ENCODE measurements around the gene CCL11.
A peak's percentile ranks its signal among the peaks of the same experiment; 100 is the strongest.

Gene CCL11

GRCh38 chr17:34290586-34290985 lies 5.0 kb downstream of the CCL11 start:
- no peaks in the 10 kb centered on the region for H3K36me3 ChIP-seq (ENCODE audit: control insufficient read depth, insufficient read depth, low read length)
- no peaks in the 10 kb centered on the region for H3K4me1 ChIP-seq (ENCODE audit: control insufficient read depth, insufficient read depth, low read length, poor library complexity, severe bottlenecking)
- H3K9me3 ChIP-seq (ENCODE audit: control insufficient read depth, low read length), result no peaks in the 10 kb centered on the region
- 79 to 85% methylated on average over 4 of the region's 4 CpGs for WGBS, 2 experiments (ENCODE audit: insufficient coverage in 2 of 2)
- H3K4me3 ChIP-seq (ENCODE audit: extremely low read depth, insufficient read depth, low read length, poor library complexity, severe bottlenecking), result no peak overlapping the region
- no peak overlapping the region for H3K27ac ChIP-seq (ENCODE audit: low read depth, low read length, severe bottlenecking)

- no peaks in the 10 kb centered on the region for H3K4me1 ChIP-seq (ENCODE audit: control insufficient read depth, insufficient read depth, low read length, poor library complexity, severe bottlenecking)
- H3K9me3 ChIP-seq (ENCODE audit: control insufficient read depth, low read length), result no peaks in the 10 kb centered on the region
- H3K27ac ChIP-seq (ENCODE audit: low read depth, low read length, severe bottlenecking), result no peak overlapping the region
- H3K4me3 ChIP-seq (ENCODE audit: extremely low read depth, insufficient read depth, low read length, poor library complexity, severe bottlenecking), result no peak overlapping the region
- 87 to 97% methylated on average over 4 to 6 of the region's 6 CpGs for WGBS, 2 experiments (ENCODE audit: insufficient coverage in 2 of 2)
- H3K36me3 ChIP-seq (ENCODE audit: control insufficient read depth, insufficient read depth, low read length), result no peaks in the 10 kb centered on the region
Measured at GRCh38 chr17:34291721-34292348, 6.3 kb downstream of the CCL11 start.

GRCh38 chr17:34299027-34299426 lies 13.5 kb downstream of the CCL11 start:
- H3K9me3 ChIP-seq (ENCODE audit: control insufficient read depth, low read length), result no peaks in the 10 kb centered on the region
- no peak overlapping the region for H3K27ac ChIP-seq (ENCODE audit: low read depth, low read length, severe bottlenecking)
- H3K4me3 ChIP-seq (ENCODE audit: extremely low read depth, insufficient read depth, low read length, poor library complexity, severe bottlenecking), result no peak overlapping the region
- H3K36me3 ChIP-seq (ENCODE audit: control insufficient read depth, insufficient read depth, low read length), result no peaks in the 10 kb centered on the region
- whole genome bisulfite sequencing, 2 experiments (ENCODE audit: insufficient coverage in 2 of 2), result 100% methylated on average over 1 of the region's 2 CpGs
- H3K4me1 ChIP-seq (ENCODE audit: control insufficient read depth, insufficient read depth, low read length, poor library complexity, severe bottlenecking), result peaks cover 17% of the 10 kb centered on the region

- Histone ChIP-seq H3K4me1 (ENCODE audit: control insufficient read depth, insufficient read depth, low read length, poor library complexity, severe bottlenecking) (peaks cover 17% of the 10 kb centered on the region), H3K4me3 (ENCODE audit: extremely low read depth, insufficient read depth, low read length, poor library complexity, severe bottlenecking) (no peak overlapping the region), H3K36me3 (ENCODE audit: control insufficient read depth, insufficient read depth, low read length) (no peaks in the 10 kb centered on the region), H3K27ac (ENCODE audit: low read depth, low read length, severe bottlenecking) (peak overlapping the region; percentile 89), H3K9me3 (ENCODE audit: control insufficient read depth, low read length) (no peaks in the 10 kb centered on the region)
- WGBS, 2 experiments (ENCODE audit: insufficient coverage in 2 of 2), result 89 to 91% methylated on average over 2 to 3 of the region's 3 CpGs
Measured at GRCh38 chr17:34299956-34300577, 14.5 kb downstream of the CCL11 start.

DNA sequence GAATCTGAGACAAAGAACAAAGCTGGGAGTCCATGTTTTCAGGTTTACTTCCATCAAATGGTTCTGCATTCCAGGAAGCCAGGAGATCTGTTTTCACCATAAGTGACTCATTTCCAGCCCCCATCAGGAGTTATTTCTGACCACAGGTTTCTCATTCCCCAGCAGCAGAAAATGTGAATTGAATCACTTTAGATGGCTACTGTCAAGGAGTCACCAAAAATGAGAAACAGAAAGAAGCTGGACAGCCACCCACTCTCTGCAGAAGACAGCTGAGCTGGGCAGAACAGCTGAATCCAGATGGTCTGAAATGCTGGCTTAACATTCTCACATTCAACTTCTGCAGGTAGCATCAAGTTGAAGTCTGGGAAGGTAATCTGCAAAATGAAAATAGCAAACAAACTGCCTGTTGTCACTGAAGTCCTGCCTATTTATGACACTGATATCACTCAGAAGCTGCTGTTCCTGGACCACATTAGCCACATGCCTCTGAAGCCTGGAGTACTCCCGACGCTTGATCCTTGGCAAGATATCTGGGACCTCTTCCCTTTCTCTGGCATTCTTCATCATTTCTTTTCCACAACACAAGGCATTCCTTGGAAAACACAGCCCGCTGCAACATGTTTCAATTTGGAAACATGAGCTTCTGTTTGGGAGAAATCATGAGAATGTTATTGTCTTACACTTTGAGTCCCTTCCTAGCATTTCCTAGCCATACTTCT lies 15.3 kb downstream of the CCL11 start:
- peak overlapping the region; percentile 89 for H3K27ac ChIP-seq (ENCODE audit: low read depth, low read length, severe bottlenecking)
- WGBS, 2 experiments (ENCODE audit: insufficient coverage in 2 of 2), result 92% methylated on average over 2 of the region's 3 CpGs

GRCh38 chr17:34301986-34302385 lies 16.4 kb downstream of the CCL11 start:
- no peaks in the 10 kb centered on the region for H3K36me3 ChIP-seq (ENCODE audit: control insufficient read depth, insufficient read depth, low read length)
- no peaks in the 10 kb centered on the region for H3K9me3 ChIP-seq (ENCODE audit: control insufficient read depth, low read length)
- no peak overlapping the region for H3K27ac ChIP-seq (ENCODE audit: low read depth, low read length, severe bottlenecking)
- WGBS, 2 experiments (ENCODE audit: insufficient coverage in 2 of 2), result 80 to 100% methylated on average over 1 to 2 of the region's 2 CpGs
- no peak overlapping the region for H3K4me3 ChIP-seq (ENCODE audit: extremely low read depth, insufficient read depth, low read length, poor library complexity, severe bottlenecking)
- H3K4me1 ChIP-seq (ENCODE audit: control insufficient read depth, insufficient read depth, low read length, poor library complexity, severe bottlenecking), result peaks cover 17% of the 10 kb centered on the region

More for the DNA sequence above, 15.3 kb downstream of the CCL11 start:
- H3K9me3 ChIP-seq (ENCODE audit: control insufficient read depth, low read length), result no peaks in the 10 kb centered on the region
- H3K4me1 ChIP-seq (ENCODE audit: control insufficient read depth, insufficient read depth, low read length, poor library complexity, severe bottlenecking), result peaks cover 17% of the 10 kb centered on the region
- H3K4me3 ChIP-seq (ENCODE audit: extremely low read depth, insufficient read depth, low read length, poor library complexity, severe bottlenecking), result no peak overlapping the region
- H3K36me3 ChIP-seq (ENCODE audit: control insufficient read depth, insufficient read depth, low read length), result no peaks in the 10 kb centered on the region

DNA sequence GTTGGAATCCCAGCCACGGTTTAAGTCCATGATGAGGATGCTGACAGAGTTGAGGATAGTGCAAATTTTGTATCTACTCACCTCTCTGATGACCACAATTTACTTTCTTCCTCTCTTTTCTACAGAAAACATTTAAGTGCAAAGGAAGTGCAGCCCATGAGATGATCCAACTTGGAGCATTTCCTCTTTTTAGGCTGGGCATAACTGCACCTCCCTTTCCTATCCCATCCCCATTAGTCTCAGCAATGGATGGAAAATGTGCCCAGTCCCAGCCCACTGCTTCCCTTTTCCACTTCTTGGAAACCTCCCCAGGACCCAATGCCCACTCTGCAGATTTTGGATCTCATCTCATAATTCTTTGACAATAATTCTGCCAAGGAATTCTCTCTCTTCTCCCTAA lies 17.1 kb downstream of the CCL11 start:
- Histone ChIP-seq H3K27ac (ENCODE audit: low read depth, low read length, severe bottlenecking) (no peak overlapping the region), H3K4me1 (ENCODE audit: control insufficient read depth, insufficient read depth, low read length, poor library complexity, severe bottlenecking) (peaks cover 17% of the 10 kb centered on the region), H3K9me3 (ENCODE audit: control insufficient read depth, low read length) (no peaks in the 10 kb centered on the region), H3K4me3 (ENCODE audit: extremely low read depth, insufficient read depth, low read length, poor library complexity, severe bottlenecking) (no peak overlapping the region), H3K36me3 (ENCODE audit: control insufficient read depth, insufficient read depth, low read length) (no peaks in the 10 kb centered on the region)
- no CpG with 5 or more reads among the region's 1 CpG for WGBS, 2 experiments (ENCODE audit: insufficient coverage in 2 of 2)

DNA sequence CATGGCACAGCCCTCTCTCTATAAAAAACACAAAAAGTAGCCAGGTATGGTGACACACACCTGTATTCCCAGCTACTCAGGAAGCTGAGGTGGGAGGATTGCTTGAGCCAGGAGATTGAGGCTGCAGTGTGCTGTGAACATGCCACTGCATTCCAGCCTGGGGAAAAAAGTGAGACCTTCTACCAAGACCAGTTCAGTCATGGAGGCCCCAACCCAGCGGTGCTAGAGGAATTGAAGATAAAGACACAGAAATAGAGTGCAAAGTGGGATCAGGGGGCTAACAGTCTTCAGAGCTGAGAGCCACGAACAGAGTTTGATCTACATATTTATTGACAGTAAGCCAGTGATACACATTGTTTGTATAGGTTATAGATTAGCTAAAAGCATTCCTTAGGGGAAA lies 18.1 kb downstream of the CCL11 start:
- 94% methylated on average over 2 of the region's 2 CpGs; no CpG with 5 or more reads in 1 of the 2 experiments for WGBS, 2 experiments (ENCODE audit: insufficient coverage in 2 of 2)
- Histone ChIP-seq H3K4me1 (ENCODE audit: control insufficient read depth, insufficient read depth, low read length, poor library complexity, severe bottlenecking) (peaks cover 17% of the 10 kb centered on the region), H3K27ac (ENCODE audit: low read depth, low read length, severe bottlenecking) (no peak overlapping the region), H3K36me3 (ENCODE audit: control insufficient read depth, insufficient read depth, low read length) (no peaks in the 10 kb centered on the region), H3K4me3 (ENCODE audit: extremely low read depth, insufficient read depth, low read length, poor library complexity, severe bottlenecking) (no peak overlapping the region), H3K9me3 (ENCODE audit: control insufficient read depth, low read length) (no peaks in the 10 kb centered on the region)

DNA sequence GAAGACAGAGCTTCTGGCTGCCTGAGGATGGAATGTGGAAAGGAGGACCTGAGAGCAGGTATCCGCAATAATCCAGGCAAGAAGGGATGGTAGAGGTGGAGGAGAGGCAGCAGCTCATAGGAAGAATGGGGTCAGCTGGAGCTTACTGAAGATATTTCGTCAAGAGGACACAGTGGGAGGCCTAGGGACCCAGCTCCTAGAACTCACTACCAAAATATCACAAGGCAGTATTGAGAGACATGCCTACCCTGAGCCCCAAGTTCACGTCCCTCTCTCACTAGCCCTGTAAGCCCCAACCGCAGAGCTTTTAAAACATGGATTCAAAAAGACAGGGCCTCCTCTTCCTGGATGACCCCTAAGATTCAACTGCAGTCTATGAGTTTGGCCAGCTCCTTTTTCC lies 19.5 kb downstream of the CCL11 start:
- H3K27ac ChIP-seq (ENCODE audit: low read depth, low read length, severe bottlenecking), result no peak overlapping the region
- WGBS, 2 experiments (ENCODE audit: insufficient coverage in 2 of 2), result 90 to 93% methylated on average over 3 of the region's 4 CpGs
- H3K9me3 ChIP-seq (ENCODE audit: control insufficient read depth, low read length), result no peaks in the 10 kb centered on the region
- no peak overlapping the region for H3K4me3 ChIP-seq (ENCODE audit: extremely low read depth, insufficient read depth, low read length, poor library complexity, severe bottlenecking)
- H3K36me3 ChIP-seq (ENCODE audit: control insufficient read depth, insufficient read depth, low read length), result no peaks in the 10 kb centered on the region
- peaks cover 9% of the 10 kb centered on the region for H3K4me1 ChIP-seq (ENCODE audit: control insufficient read depth, insufficient read depth, low read length, poor library complexity, severe bottlenecking)

- peaks cover 6% of the 10 kb centered on the region for H3K4me1 ChIP-seq (ENCODE audit: control insufficient read depth, insufficient read depth, low read length, poor library complexity, severe bottlenecking)
- H3K9me3 ChIP-seq (ENCODE audit: control insufficient read depth, low read length), result no peaks in the 10 kb centered on the region
- H3K4me3 ChIP-seq (ENCODE audit: extremely low read depth, insufficient read depth, low read length, poor library complexity, severe bottlenecking), result no peak overlapping the region
- H3K27ac ChIP-seq (ENCODE audit: low read depth, low read length, severe bottlenecking), result no peak overlapping the region
- no peaks in the 10 kb centered on the region for H3K36me3 ChIP-seq (ENCODE audit: control insufficient read depth, insufficient read depth, low read length)
Measured at GRCh38 chr17:34305606-34306005, 20.1 kb downstream of the CCL11 start.

GRCh38 chr17:34306466-34306865 lies 20.9 kb downstream of the CCL11 start:
- WGBS, 2 experiments (ENCODE audit: insufficient coverage in 2 of 2), result 35 to 41% methylated on average over 2 of the region's 3 CpGs
- Histone ChIP-seq H3K4me3 (ENCODE audit: extremely low read depth, insufficient read depth, low read length, poor library complexity, severe bottlenecking) (no peak overlapping the region), H3K9me3 (ENCODE audit: control insufficient read depth, low read length) (no peaks in the 10 kb centered on the region), H3K36me3 (ENCODE audit: control insufficient read depth, insufficient read depth, low read length) (no peaks in the 10 kb centered on the region), H3K27ac (ENCODE audit: low read depth, low read length, severe bottlenecking) (no peak overlapping the region), H3K4me1 (ENCODE audit: control insufficient read depth, insufficient read depth, low read length, poor library complexity, severe bottlenecking) (peaks cover 4% of the 10 kb centered on the region)

Data from mesodermal cell (in vitro differentiated cells).